Left lobe of liver (tissue), 2 donors: Measurements from ENCODE around the gene MGAT3. TPM values are rescaled to one million over a fixed set of nuclear protein-coding genes. Genes with fewer than 3 reads are reported as not detected.
"Not testable (repeated sequence)": the region's sequence is repeated elsewhere in the genome, so short reads cannot be mapped to it uniquely, and the experiment has no call there.

Experiments
- ATAC-seq: fragments of 200-7000 bp; cut with Tn5 transposase; one replicate; pipeline ENCODE4 v1.9.1; 2020; ENCODE audit warnings: mild to moderate bottlenecking, moderate library complexity
- DNase-seq: peaks from one replicate; pipeline ENCODE4 v3.0.0-alpha.2; 2020; ENCODE audit warnings: low spot score
- total RNA-seq: library from RNA; stranded (reverse); gene quantifications from one replicate; pipeline ENCODE4 v1.2.1, GENCODE V29; 2021
- donor health status: DM: no; HTN: no; CAD: no; lungs with moderate emphysema.
- donor health status: DM: no; HTN: yes; CAD: no.

MGAT3 gene
- 0.13 TPM for total RNA-seq

GRCh38 chr22:39456522-39457197, at the start of gene MGAT3:
Gene MGAT3, plus strand, starts transcription at chr22:39457012. Its CDS starts 30,336 bp downstream, at chr22:39487348.
- DNase-seq (no peak), ATAC-seq (peak; percentile 14)

DNA sequence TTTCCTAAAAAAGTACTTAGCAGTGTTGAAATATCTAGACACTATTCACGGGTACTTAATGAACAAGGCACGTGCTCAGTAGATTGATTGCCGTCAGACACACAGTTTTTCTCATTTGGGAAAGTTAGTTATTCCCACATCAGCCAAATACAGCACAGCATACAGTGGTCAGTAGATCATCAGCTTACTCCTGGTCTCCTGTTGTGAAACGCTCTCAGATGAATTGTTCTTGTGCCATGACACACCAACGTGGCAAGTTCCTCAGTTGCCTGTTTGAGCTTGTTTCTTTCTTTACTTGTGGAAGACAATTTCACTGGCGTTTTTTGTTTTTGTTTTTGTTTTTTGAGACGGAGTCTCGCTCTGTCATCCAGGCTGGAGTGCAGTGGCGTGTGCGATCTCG, 48.6 kb upstream of the MGAT3 start:
- ATAC-seq = no peak
- DNase-seq = no peak

GRCh38 chr22:39408807-39409206, 48.0 kb upstream of the MGAT3 start:
- ATAC-seq (no peak), DNase-seq (no peak)

DNA sequence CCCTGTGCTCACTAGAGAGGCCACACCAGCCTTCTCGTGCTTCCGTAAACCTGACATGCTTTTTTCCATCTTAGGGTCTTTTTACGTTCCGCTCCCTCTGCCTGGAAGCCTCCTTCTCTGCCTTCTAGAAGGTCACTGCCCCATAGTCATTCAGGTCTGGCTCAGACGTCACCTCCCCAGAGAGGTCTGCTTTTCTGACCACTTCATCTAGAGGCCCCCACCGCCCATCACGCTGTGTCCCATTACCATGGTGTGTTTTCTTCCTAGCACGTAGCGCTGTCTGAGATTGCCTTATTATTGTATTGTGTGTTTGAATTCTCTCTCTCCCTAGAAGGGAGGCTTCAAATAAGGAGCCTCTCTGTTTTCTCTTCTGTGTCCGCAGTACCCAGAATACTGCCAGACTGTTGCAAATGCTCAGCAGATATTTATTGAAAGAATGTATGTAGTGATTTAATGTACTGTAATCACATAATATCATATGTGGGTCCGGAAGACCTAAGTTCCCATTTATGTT, 47.2 kb upstream of the MGAT3 start:
- ATAC-seq (no peak), DNase-seq (no peak)

DNA sequence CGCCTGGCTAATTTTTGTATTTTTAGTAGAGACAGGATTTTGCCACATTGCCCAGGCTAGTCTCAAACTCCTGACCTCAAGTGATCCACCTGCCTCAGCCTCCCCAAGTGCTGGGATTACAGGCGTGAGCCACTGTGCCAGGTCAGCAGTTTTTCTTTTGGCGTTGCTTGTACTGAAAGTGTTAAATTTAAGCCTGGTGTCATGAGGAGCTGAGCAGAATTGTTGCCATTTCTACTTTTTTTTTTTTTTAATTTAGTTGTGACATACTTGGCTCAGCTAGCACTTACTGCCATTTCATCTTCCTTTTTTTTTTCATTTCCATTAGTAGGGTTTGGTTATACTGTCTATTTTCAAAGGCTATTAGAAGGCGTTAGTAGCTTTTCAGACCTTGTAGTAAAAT, 46.5 kb upstream of the MGAT3 start:
- ATAC-seq (no peak), DNase-seq (no peak)

GRCh38 chr22:39411828-39412365, 44.9 kb upstream of the MGAT3 start:
- DNase-seq, ATAC-seq: not testable (repeated sequence)

- DNase-seq, ATAC-seq: not testable (repeated sequence)
Observed at GRCh38 chr22:39413204-39413603, 43.6 kb upstream of the MGAT3 start.

DNA sequence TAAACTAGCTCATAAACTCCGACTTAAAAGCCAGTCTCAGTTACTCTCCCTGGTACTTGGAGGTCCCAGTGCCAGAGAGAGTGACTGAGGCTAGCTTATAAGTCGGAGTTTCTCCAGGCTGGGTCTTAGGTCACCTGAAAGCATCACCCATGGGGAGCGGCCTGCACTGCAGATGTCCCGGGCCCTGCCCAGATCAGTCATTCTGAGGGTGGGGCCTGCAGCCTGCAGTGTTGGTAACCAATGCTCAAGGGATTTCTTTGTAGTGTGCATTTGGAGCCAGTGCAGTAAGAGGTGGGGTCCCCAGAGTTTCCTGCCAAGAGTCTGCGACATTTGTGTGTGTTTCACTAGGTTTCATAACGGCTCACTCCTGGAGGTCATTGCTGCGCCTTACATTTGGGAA, 42.4 kb upstream of the MGAT3 start:
- ATAC-seq (peak; percentile 3), DNase-seq (no peak)

- DNase-seq = peak; percentile 80
Observed at GRCh38 chr22:39414886-39415285, 41.9 kb upstream of the MGAT3 start.

GRCh38 chr22:39415506-39415905, 41.3 kb upstream of the MGAT3 start:
- no peak for DNase-seq
- ATAC-seq = no peak

More at GRCh38 chr22:39414886-39415285, 41.9 kb upstream of the MGAT3 start:
- peak; percentile 96 for ATAC-seq

- DNase-seq (no peak), ATAC-seq (peak; percentile 33)
Observed at GRCh38 chr22:39416319-39416718, 40.5 kb upstream of the MGAT3 start.

DNA sequence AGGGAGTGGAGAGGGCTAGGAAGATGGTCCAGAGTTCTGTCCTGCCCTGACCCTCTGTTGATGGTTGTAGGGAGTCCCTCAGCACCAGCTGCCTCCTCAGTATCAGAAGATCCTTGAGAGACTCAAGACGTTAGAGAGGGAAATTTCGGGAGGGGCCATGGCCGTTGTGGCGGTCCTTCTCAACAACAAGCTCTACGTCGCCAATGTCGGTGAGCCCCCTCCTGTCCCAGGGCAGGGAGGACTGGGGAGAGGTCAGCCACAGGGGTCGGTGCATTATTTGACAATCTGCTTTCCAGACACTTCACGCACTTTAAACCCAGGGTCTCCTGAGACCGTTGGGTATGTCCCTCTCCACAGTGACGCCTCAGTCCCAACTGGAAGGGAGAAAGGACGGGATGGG, 39.2 kb upstream of the MGAT3 start:
- ATAC-seq = no peak
- no peak for DNase-seq

DNA sequence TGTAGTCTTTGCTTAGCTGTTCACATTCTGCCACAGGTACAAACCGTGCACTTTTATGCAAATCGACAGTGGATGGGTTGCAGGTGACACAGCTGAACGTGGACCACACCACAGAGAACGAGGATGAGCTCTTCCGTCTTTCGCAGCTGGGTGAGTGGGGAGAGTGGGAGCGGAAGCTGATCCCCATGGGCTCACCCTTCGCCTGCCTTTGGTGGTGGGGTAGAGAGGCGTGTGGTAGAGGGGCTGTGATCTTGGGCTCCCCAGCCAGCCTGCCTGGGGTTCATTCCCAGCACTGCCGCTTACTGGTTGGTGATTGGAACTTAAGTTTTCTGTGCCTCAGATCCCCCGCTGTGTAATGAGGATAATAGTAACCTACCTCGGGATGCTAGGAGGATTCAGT, 38.1 kb upstream of the MGAT3 start:
- no peak for ATAC-seq
- no peak for DNase-seq

- DNase-seq = no peak
- ATAC-seq = no peak
Observed at GRCh38 chr22:39419096-39419495, 37.7 kb upstream of the MGAT3 start.

GRCh38 chr22:39419911-39420310, 36.9 kb upstream of the MGAT3 start:
- ATAC-seq = no peak

GRCh38 chr22:39421691-39422090, 35.1 kb upstream of the MGAT3 start:
- ATAC-seq = no peak
- DNase-seq = no peak

More at GRCh38 chr22:39419911-39420310, 36.9 kb upstream of the MGAT3 start:
- DNase-seq = no peak

DNA sequence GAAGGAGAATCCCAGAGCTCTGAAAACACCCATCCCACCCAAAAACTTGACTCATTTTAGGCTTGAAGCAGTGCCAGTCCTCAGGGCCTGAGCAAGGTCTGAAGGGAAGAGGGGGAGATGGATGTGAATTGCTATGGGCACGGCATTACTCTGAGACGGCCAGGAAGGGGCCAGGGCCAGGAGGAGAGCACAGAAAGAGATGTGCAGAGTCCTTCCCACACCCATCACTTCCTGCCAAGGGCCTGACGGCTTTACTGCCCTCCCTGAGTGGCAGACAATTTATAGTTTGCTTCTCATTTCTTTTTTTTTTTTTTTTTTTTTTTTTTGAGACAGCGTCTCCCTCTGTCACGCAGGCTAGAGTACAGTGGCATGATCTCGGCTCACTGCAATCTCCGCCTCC, 34.7 kb upstream of the MGAT3 start:
- ATAC-seq = no peak
- no peak for DNase-seq

GRCh38 chr22:39422721-39423120, 34.1 kb upstream of the MGAT3 start:
- no peak for DNase-seq
- ATAC-seq = no peak

- no peak for DNase-seq
- ATAC-seq = no peak
Observed at GRCh38 chr22:39423976-39424375, 32.8 kb upstream of the MGAT3 start.

DNA sequence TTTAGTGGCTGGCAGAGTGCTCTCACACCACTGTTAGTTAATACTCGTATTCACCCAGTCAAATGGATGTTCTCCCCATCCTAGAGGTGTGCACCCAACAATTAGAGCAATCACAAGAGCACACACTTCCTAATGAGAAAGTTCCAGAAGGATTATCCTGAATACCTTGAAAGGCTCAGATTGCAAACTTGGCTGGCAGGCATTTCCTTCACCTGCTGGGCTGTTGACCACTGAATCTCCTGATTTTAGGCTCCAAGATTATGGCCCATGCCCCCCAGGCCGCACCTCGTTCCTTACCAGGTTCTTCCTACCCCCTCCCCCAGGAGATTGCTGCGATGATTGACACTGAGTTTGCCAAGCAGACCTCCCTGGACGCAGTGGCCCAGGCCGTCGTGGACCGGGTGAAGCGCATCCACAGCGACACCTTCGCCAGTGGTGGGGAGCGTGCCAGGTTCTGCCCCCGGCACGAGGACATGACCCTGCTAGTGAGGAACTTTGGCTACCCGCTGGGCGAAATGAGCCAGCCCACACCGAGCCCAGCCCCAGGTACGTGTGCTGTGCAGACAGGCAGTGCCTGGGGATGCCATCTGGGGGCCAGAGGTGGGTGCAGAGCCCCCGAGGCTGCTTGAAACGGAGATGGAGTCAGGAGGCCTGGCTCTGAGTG, 30.3 kb upstream of the MGAT3 start:
- ATAC-seq = no peak
- DNase-seq = no peak

GRCh38 chr22:39427751-39428596, 28.8 kb upstream of the MGAT3 start:
- ATAC-seq (no peak), DNase-seq (no peak)
